ENCODE data around the gene STOML1. TPM values are rescaled to one million over a fixed set of nuclear protein-coding genes. Genes with fewer than 3 reads are reported as not detected.

STOML1 gene
- total RNA-seq, 1 experiment from 2014 or later = 2.5 TPM

- Mint-ChIP-seq H3K36me3 (ENCODE audit: insufficient read depth in 1 of 3, low read depth in 3 of 3) (peaks cover 6 to 16% (median 13%) of the 10 kb centered on the region in 3 experiments), H3K27me3 (ENCODE audit: low read depth) (no peaks in the 10 kb centered on the region; the same call in 1 of the 2 replicates), H3K4me1 (peaks cover 24 to 30% of the 10 kb centered on the region in 2 experiments), H3K4me3 (no peak overlapping the region), H3K9me3 (no peaks in the 10 kb centered on the region; a peak in 1 of 5 replicates), H3K27ac (peak overlapping the region in 2 of 3 experiments; percentile 49 to 60; a peak in 2 of 7 replicates)
- no peak overlapping the region for H2BK15ac ChIP-seq (ENCODE audit: low read depth, low read length)
- no peaks in the 10 kb centered on the region for H3K9me3 ChIP-seq (ENCODE audit: control insufficient read depth, low read depth, low read length)
- no peak overlapping the region for H2AFZ ChIP-seq (ENCODE audit: low read length)
- no peak overlapping the region for H4K91ac ChIP-seq (ENCODE audit: insufficient read length, low read depth, low read length)
- DNase-seq = no peak
- no peak overlapping the region for H3K18ac ChIP-seq (ENCODE audit: insufficient read length, low read depth, low read length)
- no peaks in the 10 kb centered on the region for H3K23me2 ChIP-seq (ENCODE audit: insufficient read length, low read depth, low read length, poor library complexity, severe bottlenecking)
- no peak overlapping the region for H2BK12ac ChIP-seq (ENCODE audit: insufficient read length, low read depth, low read length)
- no peak overlapping the region for H4K8ac ChIP-seq (replicated peaks; ENCODE audit: insufficient read length, low read depth, low read length)
- no peak overlapping the region for H3K4ac ChIP-seq (ENCODE audit: low read depth, low read length)
- no peak overlapping the region for H3K14ac ChIP-seq (ENCODE audit: insufficient read depth, low read length)
- H4K5ac ChIP-seq (ENCODE audit: insufficient read length, low read depth, low read length) = no peak overlapping the region
- H3K79me2 ChIP-seq (ENCODE audit: insufficient read depth, low read length) = no peaks in the 10 kb centered on the region
- no peaks in the 10 kb centered on the region for H3K79me1 ChIP-seq (ENCODE audit: insufficient read depth, low read depth, low read length, poor library complexity, severe bottlenecking)
- no peak overlapping the region for H2AK5ac ChIP-seq (ENCODE audit: insufficient read length, low read length)
- H3K27me3 ChIP-seq (ENCODE audit: insufficient read depth, low read length) = no peaks in the 10 kb centered on the region
- no peak overlapping the region for H3K27ac ChIP-seq (ENCODE audit: insufficient read length, low read depth, low read length)
- no peak overlapping the region for H2BK20ac ChIP-seq (ENCODE audit: low read depth, low read length, poor library complexity, severe bottlenecking)
- no peak overlapping the region for H3K9ac ChIP-seq (ENCODE audit: extremely low read depth, insufficient read length, low read length)
- TF ChIP-seq CTCF (conservative IDR thresholded peaks at IDR 0.05) = no peak
- no peak overlapping the region for H3T11ph ChIP-seq (ENCODE audit: low read length)
- no peak overlapping the region for H3K23ac ChIP-seq (ENCODE audit: insufficient read length, low read depth, low read length)
- no CpG with 5 or more reads among the region's 28 CpGs for WGBS (ENCODE audit: extremely low coverage, insufficient read length, low lambda C conversion rate)
- H3K4me2 ChIP-seq (ENCODE audit: insufficient read depth, insufficient read length, low read length) = no peak overlapping the region
- H3K56ac ChIP-seq (ENCODE audit: insufficient read length, low read depth, low read length) = no peak overlapping the region
- no peak overlapping the region for H2BK5ac ChIP-seq (ENCODE audit: insufficient read length, low read length)
- no peaks in the 10 kb centered on the region for H4K20me1 ChIP-seq (ENCODE audit: control insufficient read depth, insufficient read depth, insufficient read length)
- H3K4me1 ChIP-seq (ENCODE audit: insufficient read depth, low read length) = peaks cover 3% of the 10 kb centered on the region; the same call in 1 of the 2 replicates
- no peak overlapping the region for H2BK120ac ChIP-seq (ENCODE audit: low read depth, low read length, poor library complexity, severe bottlenecking)
Measured at GRCh38 chr15:74035121-74036017, 43.3 kb upstream of the STOML1 start.

All from H9 (cell line).